Measurements from ENCODE around the gene APOL1.

GRCh38 chr22:36236388-36237319 is 16.3 kb upstream of the APOL1 start:
- no peak for TF ChIP-seq POLR2A (IDR thresholded peaks at IDR 0.05; ENCODE audit: low read length)
- TF ChIP-seq GATA1 (IDR thresholded peaks at IDR 0.05; ENCODE audit: low read depth, low read length) = no peak
